GM23338 (cell line): Measurements from ENCODE around the gene PALMD. TPM values are rescaled to one million over a fixed set of nuclear protein-coding genes. Genes with fewer than 3 reads are reported as not detected.
A peak's percentile ranks its signal among the peaks of the same experiment; 100 is the strongest.

ENCODE experiments used
- ATAC-seq: fragments of 200-7000 bp; cut with Tn5 transposase; 3 replicates; pipeline ENCODE4 v1.9.1; 2020
- DNase-seq: peaks from one replicate; pipeline ENCODE4 v3.0.0-alpha.2; 2015; ENCODE audit warnings: low spot score
- H2AFZ ChIP-seq: fragments of 200-600 bp; sonication (generic); 2 replicates; pipeline ENCODE4 v1.8.0; 2016; ENCODE audit warnings: antibody characterized with exemption, mild to moderate bottlenecking, moderate library complexity
- H3F3A ChIP-seq: fragments of 200-600 bp; sonication (generic); replicated peaks from 2 replicates; pipeline ENCODE4 v1.8.0; 2017; ENCODE audit warnings: antibody characterized with exemption, mixed run types, low read depth
- H3K27ac ChIP-seq: fragments of 200-600 bp; sonication (generic); 2 replicates; pipeline ENCODE4 v1.6.1; 2016; ENCODE audit warnings: low read depth
- H3K27me3 ChIP-seq: fragments of 200-600 bp; sonication (generic); 2 replicates; pipeline ENCODE4 v1.8.0; 2016; ENCODE audit warnings: mild to moderate bottlenecking, mixed run types, moderate library complexity; ENCODE audit not compliant: insufficient read depth
- H3K36me3 ChIP-seq: fragments of 200-600 bp; sonication (generic); 2 replicates; pipeline ENCODE4 v1.8.0; 2016; ENCODE audit warnings: mild to moderate bottlenecking; ENCODE audit not compliant: insufficient read depth
- H3K4me1 ChIP-seq: fragments of 200-600 bp; sonication (generic); 2 replicates; pipeline ENCODE4 v1.8.0; 2016; ENCODE audit warnings: mild to moderate bottlenecking, moderate library complexity; ENCODE audit not compliant: insufficient read depth
- H3K4me2 ChIP-seq: fragments of 200-600 bp; sonication (generic); 2 replicates; pipeline ENCODE4 v1.7.1; 2017; ENCODE audit warnings: mixed run types
- H3K4me3 ChIP-seq: fragments of 200-600 bp; sonication (generic); 2 replicates; pipeline ENCODE4 v1.6.1; 2016; ENCODE audit warnings: mixed run types
- H3K79me2 ChIP-seq: fragments of 200-600 bp; sonication (generic); replicated peaks from 2 replicates; pipeline ENCODE4 v1.8.0; 2017; ENCODE audit warnings: mild to moderate bottlenecking; ENCODE audit not compliant: insufficient read depth
- H3K9me2 ChIP-seq: fragments of 200-600 bp; sonication (generic); 2 replicates; pipeline ENCODE4 v1.8.0; 2017; ENCODE audit not compliant: insufficient read depth
- H4K20me1 ChIP-seq: fragments of 200-600 bp; sonication (generic); replicated peaks from 2 replicates; pipeline ENCODE4 v1.8.0; 2017; ENCODE audit warnings: mild to moderate bottlenecking; ENCODE audit not compliant: insufficient read depth
- H3K27ac Mint-ChIP-seq: 2 replicates; pipeline ENCODE4 v1.8.0; 2020; ENCODE audit warnings: inconsistent platforms, mild to moderate bottlenecking, moderate library complexity, mixed read lengths
- H3K27me3 Mint-ChIP-seq: 3 replicates; pipeline ENCODE4 v1.8.0; 2022; ENCODE audit warnings: low read depth, mild to moderate bottlenecking, moderate library complexity, mixed read lengths, inconsistent platforms; ENCODE audit not compliant: insufficient read depth, poor library complexity
- H3K36me3 Mint-ChIP-seq: 3 replicates; pipeline ENCODE4 v1.8.0; 2021; ENCODE audit warnings: low read depth, mild to moderate bottlenecking, inconsistent platforms, moderate library complexity, mixed read lengths
- H3K4me1 Mint-ChIP-seq: 3 replicates; pipeline ENCODE4 v1.8.0; 2020; ENCODE audit warnings: mild to moderate bottlenecking, inconsistent platforms, mixed read lengths
- H3K4me3 Mint-ChIP-seq: 3 replicates; pipeline ENCODE4 v1.8.0; 2021; ENCODE audit warnings: moderate library complexity, mild to moderate bottlenecking, inconsistent platforms, mixed read lengths
- H3K9me3 Mint-ChIP-seq: 3 replicates; pipeline ENCODE4 v1.8.0; 2020; ENCODE audit warnings: moderate library complexity, mild to moderate bottlenecking, inconsistent platforms, mixed read lengths
- CREB1 ChIP-seq: fragments of 250-450 bp; sonication (Bioruptor Pico); IDR thresholded peaks from 2 replicates; pipeline ENCODE4 v1.5.0; 2020; ENCODE audit warnings: low read depth, mild to moderate bottlenecking, moderate library complexity
- EZH2phosphoT487 ChIP-seq: fragments of 200-600 bp; sonication (generic); IDR thresholded peaks from one replicate; pipeline ENCODE4 v1.8.1; 2018; ENCODE audit warnings: antibody characterized with exemption; ENCODE audit not compliant: unreplicated experiment
- JUNB ChIP-seq: IDR thresholded peaks from one replicate; pipeline ENCODE4 v1.6.1; 2016; ENCODE audit warnings: antibody characterized with exemption; ENCODE audit not compliant: unreplicated experiment
- NANOG ChIP-seq: IDR thresholded peaks from 2 replicates; pipeline ENCODE4 v1.6.1; 2016; ENCODE audit warnings: antibody characterized with exemption, borderline replicate concordance
- POLR2AphosphoS5 ChIP-seq: IDR thresholded peaks from 2 replicates; pipeline ENCODE4 v1.6.1; 2016; ENCODE audit warnings: antibody characterized with exemption, low read depth
- STAT1 ChIP-seq: IDR thresholded peaks from one replicate; pipeline ENCODE4 v1.6.1; 2016; ENCODE audit warnings: antibody characterized with exemption; ENCODE audit not compliant: unreplicated experiment
- ZNF114 ChIP-seq: fragments of 250-450 bp; sonication (Bioruptor Pico); IDR thresholded peaks from 2 replicates; pipeline ENCODE4 v1.5.0; 2020; ENCODE audit warnings: mild to moderate bottlenecking, moderate library complexity
- ZNF331 ChIP-seq: fragments of 250-450 bp; sonication (Bioruptor Pico); IDR thresholded peaks from 2 replicates; pipeline ENCODE4 v1.5.0; 2020; ENCODE audit warnings: low read depth, mild to moderate bottlenecking, moderate library complexity
- polyA plus RNA-seq: library from polyadenylated mRNA; unstranded; fragments of >200 nt; fragmentation: Nextera tagmentation; extraction: Ambion mirVana; gene quantifications from 2 replicates; pipeline ENCODE4 v1.2.1, GENCODE V29; 2016
- total RNA-seq: library from RNA; depleted of rRNA; stranded (reverse); fragments of >200 nt; shearing (Covaris generic); gene quantifications from 2 replicates; pipeline ENCODE4 v1.2.3, GENCODE V29; 2014
- TF ChIP-seq, protein P1 (sequence below), 2 experiments: fragments of 200-600 bp in 1 of 2; sonication (generic) in 1 of 2; conservative IDR thresholded peaks; 2 replicates each; pipeline versions ENCODE4 v1.5.1 to v1.6.1; 2016 to 2017; ENCODE audit warnings: antibody characterized with exemption in 2 of 2, low read depth in 2 of 2, mild to moderate bottlenecking in 2 of 2, moderate library complexity in 1 of 2
- TF ChIP-seq, protein P2 (sequence below): IDR thresholded peaks from one replicate; pipeline ENCODE4 v1.6.1; 2018; ENCODE audit warnings: antibody characterized with exemption; ENCODE audit not compliant: unreplicated experiment

PALMD gene
- total and polyA plus RNA-seq, 2 experiments from 2014 or later: not detected

DNA sequence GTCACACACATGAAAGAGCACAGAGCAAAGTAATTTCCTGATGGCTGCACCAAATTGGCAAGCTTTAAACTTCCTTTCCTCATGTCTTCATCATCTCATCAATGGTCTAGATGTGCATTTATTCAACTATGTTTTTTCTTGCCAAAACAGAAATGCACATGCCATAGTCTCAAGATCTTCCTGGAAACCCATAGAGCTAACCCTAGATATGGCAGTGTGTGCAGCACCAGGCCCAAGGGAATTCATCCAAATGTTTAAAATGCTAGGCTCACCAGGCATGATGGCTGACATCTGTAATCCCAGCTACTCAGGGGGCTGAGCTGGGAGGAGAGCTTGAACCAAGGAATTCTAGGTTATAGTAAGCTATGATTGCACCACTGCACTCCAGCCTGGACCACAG is 31.2 kb upstream of the PALMD start (continued):
- TF ChIP-seq CREB1 (CRISPR knock-in tag) (no peak), ZNF331 (CRISPR knock-in tag) (no peak), EZH2phosphoT487 (no peak)
- TF ChIP-seq, protein P1, sequence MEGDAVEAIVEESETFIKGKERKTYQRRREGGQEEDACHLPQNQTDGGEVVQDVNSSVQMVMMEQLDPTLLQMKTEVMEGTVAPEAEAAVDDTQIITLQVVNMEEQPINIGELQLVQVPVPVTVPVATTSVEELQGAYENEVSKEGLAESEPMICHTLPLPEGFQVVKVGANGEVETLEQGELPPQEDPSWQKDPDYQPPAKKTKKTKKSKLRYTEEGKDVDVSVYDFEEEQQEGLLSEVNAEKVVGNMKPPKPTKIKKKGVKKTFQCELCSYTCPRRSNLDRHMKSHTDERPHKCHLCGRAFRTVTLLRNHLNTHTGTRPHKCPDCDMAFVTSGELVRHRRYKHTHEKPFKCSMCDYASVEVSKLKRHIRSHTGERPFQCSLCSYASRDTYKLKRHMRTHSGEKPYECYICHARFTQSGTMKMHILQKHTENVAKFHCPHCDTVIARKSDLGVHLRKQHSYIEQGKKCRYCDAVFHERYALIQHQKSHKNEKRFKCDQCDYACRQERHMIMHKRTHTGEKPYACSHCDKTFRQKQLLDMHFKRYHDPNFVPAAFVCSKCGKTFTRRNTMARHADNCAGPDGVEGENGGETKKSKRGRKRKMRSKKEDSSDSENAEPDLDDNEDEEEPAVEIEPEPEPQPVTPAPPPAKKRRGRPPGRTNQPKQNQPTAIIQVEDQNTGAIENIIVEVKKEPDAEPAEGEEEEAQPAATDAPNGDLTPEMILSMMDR (conservative IDR thresholded peaks at IDR 0.05; ENCODE audit: low read depth in 2 of 2): no peak

DNA sequence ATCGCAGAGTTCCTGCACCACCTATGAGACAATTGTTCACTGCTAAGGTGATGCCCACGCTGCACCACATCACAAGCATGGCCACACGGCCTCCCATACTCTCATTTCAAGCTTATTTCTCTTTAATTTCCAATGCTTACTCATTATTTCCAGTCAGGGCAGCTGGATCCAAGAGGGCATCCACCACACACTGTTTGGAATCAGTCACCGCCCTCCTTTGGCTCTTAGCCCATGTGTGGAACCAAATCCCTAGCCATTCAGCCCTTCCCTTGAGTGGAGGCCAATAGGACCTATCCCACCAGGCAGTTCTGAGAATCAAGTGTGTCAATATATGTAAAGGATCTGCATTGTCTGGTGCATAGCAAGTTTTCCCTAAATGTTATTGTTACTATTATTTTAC is 26.3 kb upstream of the PALMD start:
- H3K36me3 ChIP-seq: no peaks in the 10 kb centered on the region
- no peak overlapping the region for H3K27ac ChIP-seq
- H3K27me3 Mint-ChIP-seq: no peaks in the 10 kb centered on the region
- H3K4me2 ChIP-seq: no peak overlapping the region
- peaks cover 8% of the 10 kb centered on the region for H3K4me1 ChIP-seq
- H3K27me3 ChIP-seq: no peaks in the 10 kb centered on the region
- peaks cover 7% of the 10 kb centered on the region for H3K9me2 ChIP-seq
- H2AFZ ChIP-seq: no peak overlapping the region; the same call in 1 of the 2 replicates
- H3F3A ChIP-seq: no peaks in the 10 kb centered on the region
- DNase-seq (no peak), ATAC-seq (no peak)
- no peaks in the 10 kb centered on the region for H3K9me3 Mint-ChIP-seq
- TF ChIP-seq CREB1 (CRISPR knock-in tag): no peak
- TF ChIP-seq NANOG: no peak
- no peak for TF ChIP-seq POLR2AphosphoS5
- TF ChIP-seq, protein P2, sequence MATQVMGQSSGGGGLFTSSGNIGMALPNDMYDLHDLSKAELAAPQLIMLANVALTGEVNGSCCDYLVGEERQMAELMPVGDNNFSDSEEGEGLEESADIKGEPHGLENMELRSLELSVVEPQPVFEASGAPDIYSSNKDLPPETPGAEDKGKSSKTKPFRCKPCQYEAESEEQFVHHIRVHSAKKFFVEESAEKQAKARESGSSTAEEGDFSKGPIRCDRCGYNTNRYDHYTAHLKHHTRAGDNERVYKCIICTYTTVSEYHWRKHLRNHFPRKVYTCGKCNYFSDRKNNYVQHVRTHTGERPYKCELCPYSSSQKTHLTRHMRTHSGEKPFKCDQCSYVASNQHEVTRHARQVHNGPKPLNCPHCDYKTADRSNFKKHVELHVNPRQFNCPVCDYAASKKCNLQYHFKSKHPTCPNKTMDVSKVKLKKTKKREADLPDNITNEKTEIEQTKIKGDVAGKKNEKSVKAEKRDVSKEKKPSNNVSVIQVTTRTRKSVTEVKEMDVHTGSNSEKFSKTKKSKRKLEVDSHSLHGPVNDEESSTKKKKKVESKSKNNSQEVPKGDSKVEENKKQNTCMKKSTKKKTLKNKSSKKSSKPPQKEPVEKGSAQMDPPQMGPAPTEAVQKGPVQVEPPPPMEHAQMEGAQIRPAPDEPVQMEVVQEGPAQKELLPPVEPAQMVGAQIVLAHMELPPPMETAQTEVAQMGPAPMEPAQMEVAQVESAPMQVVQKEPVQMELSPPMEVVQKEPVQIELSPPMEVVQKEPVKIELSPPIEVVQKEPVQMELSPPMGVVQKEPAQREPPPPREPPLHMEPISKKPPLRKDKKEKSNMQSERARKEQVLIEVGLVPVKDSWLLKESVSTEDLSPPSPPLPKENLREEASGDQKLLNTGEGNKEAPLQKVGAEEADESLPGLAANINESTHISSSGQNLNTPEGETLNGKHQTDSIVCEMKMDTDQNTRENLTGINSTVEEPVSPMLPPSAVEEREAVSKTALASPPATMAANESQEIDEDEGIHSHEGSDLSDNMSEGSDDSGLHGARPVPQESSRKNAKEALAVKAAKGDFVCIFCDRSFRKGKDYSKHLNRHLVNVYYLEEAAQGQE: no peak
- TF ChIP-seq JUNB: no peak
- no peaks in the 10 kb centered on the region for H3K36me3 Mint-ChIP-seq
- no peak overlapping the region for H3K4me3 Mint-ChIP-seq
- no peaks in the 10 kb centered on the region for H3K79me2 ChIP-seq
- no peak overlapping the region for H3K4me3 ChIP-seq
- H3K4me1 Mint-ChIP-seq: peaks cover 14% of the 10 kb centered on the region; the same call in 2 of the 3 replicates
- no peaks in the 10 kb centered on the region for H4K20me1 ChIP-seq
- no peak overlapping the region for H3K27ac Mint-ChIP-seq

DNA sequence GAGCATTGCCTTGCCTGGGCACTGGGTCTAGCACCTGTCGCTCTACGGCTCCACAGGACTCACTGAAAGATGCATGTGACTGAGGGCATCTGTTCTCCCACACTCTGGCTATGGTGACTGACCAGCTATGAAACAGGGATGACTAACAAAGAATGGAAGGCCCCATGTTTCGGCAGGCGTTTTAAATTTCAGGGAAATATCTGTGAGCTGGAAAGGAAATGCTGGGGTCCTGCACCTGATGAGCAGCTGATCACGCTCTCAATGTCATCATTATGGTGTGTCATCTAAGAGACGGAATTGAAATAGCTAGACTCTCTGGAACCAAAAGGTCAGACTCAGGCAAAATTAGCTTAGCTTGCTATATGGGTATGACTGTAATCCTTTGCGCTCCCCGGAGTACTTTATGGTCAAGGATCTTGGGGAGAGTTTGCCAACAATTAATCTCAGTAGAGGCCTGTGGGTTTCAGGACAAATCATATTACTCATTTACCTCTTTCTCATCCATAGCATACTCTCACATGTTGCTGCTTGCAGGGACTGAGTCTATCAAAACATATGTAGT is 24.5 kb upstream of the PALMD start:
- peaks cover 8% of the 10 kb centered on the region for H3K4me1 ChIP-seq
- no peaks in the 10 kb centered on the region for H3F3A ChIP-seq
- H4K20me1 ChIP-seq: no peaks in the 10 kb centered on the region
- Mint-ChIP-seq H3K36me3 (no peaks in the 10 kb centered on the region), H3K27ac (no peak overlapping the region), H3K4me1 (peaks cover 15% of the 10 kb centered on the region; the same call in 2 of the 3 replicates), H3K27me3 (no peaks in the 10 kb centered on the region), H3K9me3 (no peaks in the 10 kb centered on the region), H3K4me3 (no peak overlapping the region)
- no peak overlapping the region for H3K4me3 ChIP-seq
- no peaks in the 10 kb centered on the region for H3K27me3 ChIP-seq
- DNase-seq (no peak), ATAC-seq (no peak)
- peaks cover 7% of the 10 kb centered on the region for H3K9me2 ChIP-seq
- H3K79me2 ChIP-seq: no peaks in the 10 kb centered on the region
- H3K27ac ChIP-seq: no peak overlapping the region
- H3K36me3 ChIP-seq: no peaks in the 10 kb centered on the region
- H3K4me2 ChIP-seq: no peak overlapping the region
- H2AFZ ChIP-seq: peak overlapping the region; percentile 87; the same call in 1 of the 2 replicates
- TF ChIP-seq POLR2AphosphoS5: no peak
- no peak for TF ChIP-seq ZNF331 (CRISPR knock-in tag)
- TF ChIP-seq ZNF114 (CRISPR knock-in tag): no peak
- TF ChIP-seq, protein P2: no peak
- TF ChIP-seq, protein P1 (conservative IDR thresholded peaks at IDR 0.05; ENCODE audit: low read depth in 2 of 2): no peak
- no peak for TF ChIP-seq STAT1
- no peak for TF ChIP-seq CREB1 (CRISPR knock-in tag)
- TF ChIP-seq JUNB: no peak
- no peak for TF ChIP-seq NANOG
